ENCODE measurements around the gene CR1L. TPM values are rescaled to one million over a fixed set of nuclear protein-coding genes. Genes with fewer than 3 reads are reported as not detected.
A peak's percentile ranks its signal among the peaks of the same experiment; 100 is the strongest.

The CR1L gene
- total and polyA plus RNA-seq, 8 donors, result 0.15 to 1.1 (median 0.73) TPM; not detected in 1

DNA sequence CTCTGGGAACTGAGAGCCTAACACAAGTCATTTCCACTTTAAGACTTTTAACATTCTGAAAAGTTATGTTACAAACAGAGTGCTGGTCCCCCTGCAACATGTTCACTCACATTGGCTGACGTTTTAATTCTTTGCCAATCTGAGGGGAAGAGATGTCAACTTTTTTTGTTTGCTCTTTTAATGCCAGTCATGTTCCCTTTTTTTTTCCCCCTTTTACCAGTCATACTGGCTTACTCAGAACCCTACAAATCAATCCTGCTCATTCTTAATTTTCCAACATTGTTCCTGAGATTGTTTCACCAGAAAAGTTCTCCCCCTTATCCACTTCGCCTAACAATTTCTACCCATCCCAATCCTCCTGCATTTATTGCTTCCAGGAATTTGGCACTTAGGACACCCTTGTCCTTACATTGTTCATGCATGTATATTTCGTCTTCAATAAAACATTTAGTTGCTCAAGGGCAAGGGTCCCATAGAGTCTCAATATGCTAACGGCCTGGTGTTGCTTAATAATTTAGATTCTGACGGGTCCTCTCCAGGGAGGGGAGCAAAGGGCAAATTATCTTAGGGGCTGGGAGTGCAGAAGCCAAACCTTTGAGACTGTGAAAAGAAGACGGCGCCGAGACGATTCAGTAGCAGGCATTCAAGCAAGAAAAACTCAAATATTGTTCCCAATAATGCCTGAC is 624 bp upstream of the CR1L start:
- no peak for ATAC-seq
- TF ChIP-seq, protein P1, sequence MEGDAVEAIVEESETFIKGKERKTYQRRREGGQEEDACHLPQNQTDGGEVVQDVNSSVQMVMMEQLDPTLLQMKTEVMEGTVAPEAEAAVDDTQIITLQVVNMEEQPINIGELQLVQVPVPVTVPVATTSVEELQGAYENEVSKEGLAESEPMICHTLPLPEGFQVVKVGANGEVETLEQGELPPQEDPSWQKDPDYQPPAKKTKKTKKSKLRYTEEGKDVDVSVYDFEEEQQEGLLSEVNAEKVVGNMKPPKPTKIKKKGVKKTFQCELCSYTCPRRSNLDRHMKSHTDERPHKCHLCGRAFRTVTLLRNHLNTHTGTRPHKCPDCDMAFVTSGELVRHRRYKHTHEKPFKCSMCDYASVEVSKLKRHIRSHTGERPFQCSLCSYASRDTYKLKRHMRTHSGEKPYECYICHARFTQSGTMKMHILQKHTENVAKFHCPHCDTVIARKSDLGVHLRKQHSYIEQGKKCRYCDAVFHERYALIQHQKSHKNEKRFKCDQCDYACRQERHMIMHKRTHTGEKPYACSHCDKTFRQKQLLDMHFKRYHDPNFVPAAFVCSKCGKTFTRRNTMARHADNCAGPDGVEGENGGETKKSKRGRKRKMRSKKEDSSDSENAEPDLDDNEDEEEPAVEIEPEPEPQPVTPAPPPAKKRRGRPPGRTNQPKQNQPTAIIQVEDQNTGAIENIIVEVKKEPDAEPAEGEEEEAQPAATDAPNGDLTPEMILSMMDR (IDR thresholded peaks at IDR 0.05), result no peak

DNA sequence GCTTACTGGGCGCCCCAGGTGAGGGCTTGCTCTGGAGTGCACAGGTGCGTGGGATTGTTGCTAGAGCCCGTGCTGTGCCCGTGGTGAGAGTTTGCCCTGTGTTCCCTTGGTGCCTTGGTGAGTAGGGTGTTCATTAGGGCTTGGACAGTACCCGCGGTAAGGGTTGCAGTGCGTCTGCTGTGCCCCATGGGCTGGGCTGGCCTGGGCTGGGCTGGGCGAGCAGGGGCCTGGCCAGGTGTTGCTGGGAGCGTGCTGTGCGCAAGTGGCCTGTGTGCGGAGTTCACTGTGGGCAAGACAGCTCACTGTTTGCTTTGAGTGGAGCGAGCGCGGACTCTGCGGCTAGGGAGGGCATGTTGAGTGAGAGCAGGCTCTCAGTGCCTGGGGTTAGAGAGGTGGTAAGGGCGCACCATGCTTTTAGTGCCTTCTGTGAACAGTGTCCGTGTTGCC is 725 bp downstream of the CR1L start:
- no peak overlapping the region for H3K27ac ChIP-seq
- intact Hi-C loops (cut with DNase I), result no loop called here
- no peaks in the 10 kb centered on the region for H3K36me3 ChIP-seq
- DNase-seq (peak in 1 of 4 donors; percentile 61), ATAC-seq (peak; percentile 7)
- peak overlapping the region in 1 of 2 donors; percentile 52 for H3K4me3 ChIP-seq
- H3K9me3 ChIP-seq, result no peaks in the 10 kb centered on the region
- peaks cover 0 to 12% of the 10 kb centered on the region in 2 donors for H3K27me3 ChIP-seq
- TF ChIP-seq, protein P1 (IDR thresholded peaks at IDR 0.05), result no peak
- peaks cover 2 to 15% of the 10 kb centered on the region in 2 donors for H3K4me1 ChIP-seq

More for the DNA sequence above, 624 bp upstream of the CR1L start:
- DNase-seq, result no peak
- Histone ChIP-seq H3K27me3 (peaks cover 0 to 12% of the 10 kb centered on the region in 2 donors), H3K27ac (no peak overlapping the region), H3K36me3 (no peaks in the 10 kb centered on the region), H3K4me3 (peak overlapping the region; percentile 43 to 52), H3K4me1 (peaks cover 2 to 15% of the 10 kb centered on the region in 2 donors), H3K9me3 (no peaks in the 10 kb centered on the region)
- intact Hi-C loops (cut with DNase I), result no loop called here

DNA sequence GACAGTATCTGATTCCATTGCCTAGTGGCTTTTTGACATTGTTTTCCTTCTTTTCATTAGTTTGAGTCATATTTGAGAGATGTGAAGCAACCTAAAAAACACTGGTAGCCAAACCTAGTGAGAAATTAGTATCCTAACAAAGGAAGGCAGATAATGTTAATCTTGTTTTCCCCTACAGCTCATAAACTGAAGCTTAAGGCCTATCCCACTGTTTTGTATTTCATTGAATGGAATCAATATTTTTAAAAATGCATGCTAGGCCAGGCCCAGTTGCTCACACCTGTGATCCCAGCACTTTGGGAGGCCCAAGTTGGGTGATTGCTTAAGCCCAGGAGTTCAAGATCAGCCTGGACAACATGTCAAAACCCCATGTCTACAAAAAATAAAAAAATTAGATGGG is 1.2 kb downstream of the CR1L start:
- Histone ChIP-seq H3K27me3 (peaks cover 0 to 12% of the 10 kb centered on the region in 2 donors), H3K36me3 (no peaks in the 10 kb centered on the region), H3K9me3 (no peaks in the 10 kb centered on the region), H3K4me3 (no peak overlapping the region), H3K4me1 (peaks cover 2 to 15% of the 10 kb centered on the region in 2 donors), H3K27ac (no peak overlapping the region)
- ATAC-seq (no peak), DNase-seq (no peak)
- TF ChIP-seq, protein P1 (IDR thresholded peaks at IDR 0.05), result no peak
- intact Hi-C loops (cut with DNase I), result no loop called here

DNA sequence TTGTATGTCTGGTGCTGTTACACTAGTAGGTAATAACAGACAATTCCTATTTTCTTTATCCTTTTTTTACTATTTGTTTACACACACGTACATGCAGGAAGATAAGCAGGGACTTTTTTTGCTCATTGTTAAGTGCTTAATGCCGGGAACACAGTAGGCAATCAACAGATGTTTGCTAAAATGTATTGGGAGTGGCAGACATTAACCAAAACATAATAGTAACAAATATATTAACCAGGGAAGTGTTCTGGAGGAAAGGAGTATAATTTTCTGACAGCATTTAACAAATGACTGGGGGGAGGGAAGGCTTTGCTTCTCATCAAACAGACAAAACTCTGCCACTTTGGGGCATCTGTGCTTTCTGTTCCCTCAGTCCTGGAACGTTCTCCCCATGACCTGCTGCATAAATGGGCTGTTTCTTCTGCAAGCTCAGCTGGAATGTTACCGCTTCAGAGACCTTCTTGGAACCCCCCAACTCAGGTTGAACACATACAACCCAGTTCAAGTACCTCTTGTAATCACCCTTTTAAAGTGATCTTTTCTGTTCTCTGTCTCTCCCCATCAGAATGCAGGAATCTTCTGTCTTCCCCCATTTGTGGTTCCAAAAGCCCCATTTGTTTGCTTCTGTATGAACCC is 2.1 kb downstream of the CR1L start:
- Histone ChIP-seq H3K4me3 (no peak overlapping the region), H3K4me1 (peaks cover 2 to 15% of the 10 kb centered on the region in 2 donors), H3K9me3 (no peaks in the 10 kb centered on the region), H3K27me3 (peaks cover 0 to 12% of the 10 kb centered on the region in 2 donors), H3K36me3 (no peaks in the 10 kb centered on the region), H3K27ac (no peak overlapping the region)
- ATAC-seq, result no peak
- DNase-seq, result no peak
- intact Hi-C loops (cut with DNase I), result no loop called here
- TF ChIP-seq, protein P1 (IDR thresholded peaks at IDR 0.05), result no peak

DNA sequence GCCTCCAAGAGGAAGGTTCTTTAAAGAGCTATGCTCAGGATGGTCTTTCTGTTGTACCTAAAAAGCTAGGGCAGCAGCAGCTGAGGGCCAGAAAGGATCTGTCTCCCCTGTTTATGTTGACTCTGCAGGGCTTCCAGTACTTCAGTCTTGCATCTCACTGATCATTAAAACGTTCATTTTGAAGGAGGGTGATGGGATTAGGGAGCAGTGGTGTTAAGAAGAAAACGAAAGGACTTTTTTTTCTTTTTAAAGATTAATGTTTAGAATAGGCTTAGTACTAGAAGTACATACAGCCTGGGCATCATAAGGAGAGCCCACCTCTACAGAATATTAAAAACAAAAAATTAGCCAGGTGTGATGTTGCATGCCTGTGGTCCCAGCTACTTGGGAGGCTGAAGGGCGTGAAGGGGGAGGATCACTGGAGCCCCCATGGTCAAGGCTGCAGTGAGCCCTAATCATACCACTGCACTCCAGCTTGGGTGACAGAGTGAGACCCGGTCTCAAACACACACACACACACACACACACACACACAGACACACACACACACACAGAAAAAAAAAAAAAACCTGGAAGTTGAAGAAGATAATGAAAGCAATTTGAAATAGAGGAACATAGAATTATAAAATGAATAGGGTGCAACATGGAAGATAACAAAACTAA is 2.9 kb downstream of the CR1L start:
- Histone ChIP-seq H3K27me3 (peaks cover 0 to 12% of the 10 kb centered on the region in 2 donors), H3K9me3 (no peaks in the 10 kb centered on the region), H3K27ac (no peak overlapping the region), H3K36me3 (no peaks in the 10 kb centered on the region), H3K4me1 (peaks cover 2 to 15% of the 10 kb centered on the region in 2 donors), H3K4me3 (no peak overlapping the region)
- DNase-seq (no peak), ATAC-seq (no peak)
- TF ChIP-seq, protein P1 (IDR thresholded peaks at IDR 0.05), result no peak
- intact Hi-C loops (cut with DNase I), result no loop called here

Data from left lung (tissue), 10 donors.